Measurements from ENCODE around the gene NPHP4. TPM values are rescaled to one million over a fixed set of nuclear protein-coding genes. Genes with fewer than 3 reads are reported as not detected.

The NPHP4 gene
- total RNA-seq, 2 experiments from 2014 or later = 13.4 to 24.2 TPM

DNA sequence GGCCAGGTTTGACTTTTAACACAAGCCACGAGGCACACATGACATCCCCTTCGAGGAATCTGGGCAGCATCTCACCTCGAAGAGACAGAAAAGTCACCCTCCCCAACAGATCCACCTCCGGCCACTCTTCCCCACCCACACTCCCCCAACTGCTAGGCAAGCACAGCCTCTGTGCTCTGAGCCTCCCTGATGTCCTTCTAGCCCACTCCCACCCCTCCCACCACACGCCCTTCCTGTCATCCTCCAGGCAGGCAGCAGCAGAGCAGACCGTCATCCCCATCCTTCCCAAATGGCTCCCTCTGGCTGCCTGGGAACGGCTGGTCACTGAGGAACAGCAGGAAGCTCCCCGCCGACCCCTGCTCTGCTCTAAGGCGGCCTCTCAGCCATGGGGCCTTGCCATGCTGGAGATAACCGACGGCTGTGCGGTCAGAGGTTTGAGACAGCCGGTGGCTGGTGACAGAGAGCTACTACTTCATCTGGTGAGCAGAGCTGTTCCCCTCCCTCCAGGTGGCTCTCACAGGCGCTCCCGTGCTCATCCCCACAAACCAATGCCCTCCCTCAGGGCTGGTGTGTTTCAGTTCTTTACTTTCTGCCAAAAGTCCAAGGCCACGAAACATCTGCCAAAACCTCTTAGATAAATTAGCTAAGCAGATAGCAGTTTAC, 25.6 kb downstream of the NPHP4 start:
- Histone ChIP-seq H3K4me2 (ENCODE audit: low read length) (no peak overlapping the region), H3K4me1 (ENCODE audit: insufficient read depth, low read length, poor library complexity, severe bottlenecking) (no peaks in the 10 kb centered on the region), H3K4me3 (ENCODE audit: low read depth, low read length, poor library complexity, severe bottlenecking) (no peak overlapping the region), H3K27ac (ENCODE audit: low read depth, low read length, poor library complexity, severe bottlenecking) (no peak overlapping the region), H3K9me3 (ENCODE audit: low read length) (no peaks in the 10 kb centered on the region), H3K36me3 (ENCODE audit: insufficient read depth, low read length) (peaks cover 8% of the 10 kb centered on the region; the same call in 1 of the 2 replicates), H4K20me1 (ENCODE audit: insufficient read depth, low read length) (no peaks in the 10 kb centered on the region), H3K79me2 (ENCODE audit: insufficient read depth, low read depth, low read length) (no peaks in the 10 kb centered on the region), H2AFZ (ENCODE audit: low read length) (no peak overlapping the region), H3K9me2 (ENCODE audit: insufficient read depth, low read length) (no peaks in the 10 kb centered on the region)
- CTCF ChIA-PET (ENCODE audit: unreplicated experiment) = no interaction called here
- TF ChIP-seq, protein P1, sequence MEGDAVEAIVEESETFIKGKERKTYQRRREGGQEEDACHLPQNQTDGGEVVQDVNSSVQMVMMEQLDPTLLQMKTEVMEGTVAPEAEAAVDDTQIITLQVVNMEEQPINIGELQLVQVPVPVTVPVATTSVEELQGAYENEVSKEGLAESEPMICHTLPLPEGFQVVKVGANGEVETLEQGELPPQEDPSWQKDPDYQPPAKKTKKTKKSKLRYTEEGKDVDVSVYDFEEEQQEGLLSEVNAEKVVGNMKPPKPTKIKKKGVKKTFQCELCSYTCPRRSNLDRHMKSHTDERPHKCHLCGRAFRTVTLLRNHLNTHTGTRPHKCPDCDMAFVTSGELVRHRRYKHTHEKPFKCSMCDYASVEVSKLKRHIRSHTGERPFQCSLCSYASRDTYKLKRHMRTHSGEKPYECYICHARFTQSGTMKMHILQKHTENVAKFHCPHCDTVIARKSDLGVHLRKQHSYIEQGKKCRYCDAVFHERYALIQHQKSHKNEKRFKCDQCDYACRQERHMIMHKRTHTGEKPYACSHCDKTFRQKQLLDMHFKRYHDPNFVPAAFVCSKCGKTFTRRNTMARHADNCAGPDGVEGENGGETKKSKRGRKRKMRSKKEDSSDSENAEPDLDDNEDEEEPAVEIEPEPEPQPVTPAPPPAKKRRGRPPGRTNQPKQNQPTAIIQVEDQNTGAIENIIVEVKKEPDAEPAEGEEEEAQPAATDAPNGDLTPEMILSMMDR (conservative IDR thresholded peaks at IDR 0.05; ENCODE audit: low read length) = no peak
- DNase-seq (ENCODE audit: low spot score) = no peak
- POLR2A ChIA-PET = no interaction called here
- intact Hi-C loops (cut with micrococcal nuclease; ENCODE audit: unreplicated experiment) = no loop called here
- no TSS peak for BruUV-seq (replicated peaks)

GRCh38 chr1:5965586-5966131, 26.6 kb downstream of the NPHP4 start:
- Histone ChIP-seq H4K20me1 (ENCODE audit: insufficient read depth, low read length) (no peaks in the 10 kb centered on the region), H3K4me2 (ENCODE audit: low read length) (no peak overlapping the region), H3K4me1 (ENCODE audit: insufficient read depth, low read length, poor library complexity, severe bottlenecking) (no peaks in the 10 kb centered on the region), H2AFZ (ENCODE audit: low read length) (no peak overlapping the region), H3K9me3 (ENCODE audit: low read length) (no peaks in the 10 kb centered on the region), H3K4me3 (ENCODE audit: low read depth, low read length, poor library complexity, severe bottlenecking) (no peak overlapping the region), H3K27ac (ENCODE audit: low read depth, low read length, poor library complexity, severe bottlenecking) (no peak overlapping the region), H3K9me2 (ENCODE audit: insufficient read depth, low read length) (no peaks in the 10 kb centered on the region), H3K79me2 (ENCODE audit: insufficient read depth, low read depth, low read length) (no peaks in the 10 kb centered on the region), H3K36me3 (ENCODE audit: insufficient read depth, low read length) (peaks cover 8% of the 10 kb centered on the region; the same call in 1 of the 2 replicates)
- ChIA-PET POLR2A (no interaction called here), CTCF (ENCODE audit: unreplicated experiment) (no interaction called here)
- DNase-seq (ENCODE audit: low spot score) = no peak
- TF ChIP-seq, protein P1 (conservative IDR thresholded peaks at IDR 0.05; ENCODE audit: low read length) = no peak
- intact Hi-C loops (cut with micrococcal nuclease; ENCODE audit: unreplicated experiment) = no loop called here
- BruUV-seq (replicated peaks) = no TSS peak

DNA sequence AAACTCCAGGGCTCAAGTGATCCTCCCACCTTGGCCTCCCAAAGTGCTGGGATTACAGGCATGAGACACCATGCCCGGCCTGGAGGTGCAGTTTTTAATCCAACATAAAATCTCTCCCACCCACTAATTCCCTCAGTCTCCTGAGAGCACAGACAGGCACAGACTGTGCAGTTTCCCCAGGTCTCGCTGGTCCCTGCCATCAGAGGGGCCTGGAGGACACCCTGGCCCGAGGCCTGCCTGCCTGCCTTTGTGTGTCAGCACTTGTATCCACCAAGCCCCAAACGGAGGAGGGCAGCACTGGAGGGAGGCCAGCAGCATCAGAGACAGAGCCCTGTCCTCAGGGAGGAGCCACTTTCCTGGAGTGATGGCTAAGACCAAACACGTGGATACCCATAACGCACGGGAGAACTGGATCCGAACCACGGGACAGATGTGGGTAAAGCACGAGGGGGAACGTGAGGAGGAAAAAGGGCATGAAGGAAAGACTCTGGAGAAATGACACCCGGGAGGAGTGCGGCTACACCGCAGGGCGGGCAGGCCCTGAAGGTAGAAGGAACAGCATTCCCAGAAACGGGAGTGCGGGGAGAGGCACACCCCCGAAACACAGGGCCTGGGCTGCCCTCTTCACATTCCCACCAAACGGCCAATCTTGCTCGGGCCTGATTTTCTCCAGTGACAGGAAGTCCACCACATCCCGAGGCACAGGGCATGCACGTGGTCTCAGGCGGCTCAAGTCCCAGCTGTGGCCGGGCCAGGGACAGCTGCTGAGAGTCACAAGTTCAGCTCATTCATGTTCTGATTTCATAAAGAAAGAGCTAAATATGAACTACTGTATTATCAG, 29.7 kb downstream of the NPHP4 start:
- CTCF ChIA-PET (ENCODE audit: unreplicated experiment) = no interaction called here
- BruUV-seq (replicated peaks) = no TSS peak
- Histone ChIP-seq H3K36me3 (ENCODE audit: insufficient read depth, low read length) (peaks cover 1% of the 10 kb centered on the region; the same call in 1 of the 2 replicates), H2AFZ (ENCODE audit: low read length) (no peak overlapping the region), H3K27ac (ENCODE audit: low read depth, low read length, poor library complexity, severe bottlenecking) (no peak overlapping the region), H4K20me1 (ENCODE audit: insufficient read depth, low read length) (no peaks in the 10 kb centered on the region), H3K4me2 (ENCODE audit: low read length) (no peak overlapping the region), H3K9me2 (ENCODE audit: insufficient read depth, low read length) (no peaks in the 10 kb centered on the region), H3K79me2 (ENCODE audit: insufficient read depth, low read depth, low read length) (no peaks in the 10 kb centered on the region), H3K9me3 (ENCODE audit: low read length) (no peaks in the 10 kb centered on the region), H3K4me1 (ENCODE audit: insufficient read depth, low read length, poor library complexity, severe bottlenecking) (no peaks in the 10 kb centered on the region), H3K4me3 (ENCODE audit: low read depth, low read length, poor library complexity, severe bottlenecking) (no peak overlapping the region)
- DNase-seq (ENCODE audit: low spot score) = no peak
- POLR2A ChIA-PET = no interaction called here
- no peak for TF ChIP-seq EZH2phosphoT487 (IDR thresholded peaks at IDR 0.05; ENCODE audit: borderline replicate concordance, low read depth, low read length)
- TF ChIP-seq, protein P1 (conservative IDR thresholded peaks at IDR 0.05; ENCODE audit: low read length) = no peak
- intact Hi-C loops (cut with micrococcal nuclease; ENCODE audit: unreplicated experiment) = no loop called here
